ENCODE measurements around the gene BCL11B.
"Not testable (repeated sequence)": the region's sequence is repeated elsewhere in the genome, so short reads cannot be mapped to it uniquely, and the experiment has no call there.

Gene BCL11B

GRCh38 chr14:99190696-99191394, 81.2 kb downstream of the BCL11B start:
- Histone ChIP-seq H3K4me1 (ENCODE audit: control insufficient read depth in 1 of 2, insufficient read depth in 1 of 2, low read depth in 1 of 2, low read length in 1 of 2) (no peaks in the 10 kb centered on the region), H3K27me3 (peaks cover 44% of the 10 kb centered on the region), H3K36me3 (no peaks in the 10 kb centered on the region), H3K27ac (no peak overlapping the region), H3K4me3 (ENCODE audit: low read depth in 1 of 2, low read length in 1 of 2) (no peak overlapping the region), H3K9me3 (no peaks in the 10 kb centered on the region)
- no peak for TF ChIP-seq CTCF (IDR thresholded peaks at IDR 0.05)

GRCh38 chr14:99189201-99189801, 82.7 kb downstream of the BCL11B start:
- Histone ChIP-seq H3K4me1 (ENCODE audit: control insufficient read depth in 1 of 2, insufficient read depth in 1 of 2, low read depth in 1 of 2, low read length in 1 of 2) (no peaks in the 10 kb centered on the region), H3K36me3 (no peaks in the 10 kb centered on the region), H3K4me3 (ENCODE audit: low read depth in 1 of 2, low read length in 1 of 2) (no peak overlapping the region), H3K9me3 (no peaks in the 10 kb centered on the region), H3K27ac (no peak overlapping the region), H3K27me3 (peaks cover 44% of the 10 kb centered on the region)
- TF ChIP-seq CTCF (IDR thresholded peaks at IDR 0.05): no peak

- no peak for TF ChIP-seq CTCF (IDR thresholded peaks at IDR 0.05)
- Histone ChIP-seq H3K27ac (no peak overlapping the region), H3K36me3 (no peaks in the 10 kb centered on the region), H3K9me3 (no peaks in the 10 kb centered on the region), H3K4me3 (ENCODE audit: low read depth in 1 of 2, low read length in 1 of 2) (no peak overlapping the region), H3K27me3 (peaks cover 44% of the 10 kb centered on the region), H3K4me1 (ENCODE audit: control insufficient read depth in 1 of 2, insufficient read depth in 1 of 2, low read depth in 1 of 2, low read length in 1 of 2) (no peaks in the 10 kb centered on the region)
Measured at GRCh38 chr14:99188731-99189191, 83.2 kb downstream of the BCL11B start.

GRCh38 chr14:99187858-99188257, 84.1 kb downstream of the BCL11B start:
- Histone ChIP-seq H3K4me1 (ENCODE audit: control insufficient read depth in 1 of 2, insufficient read depth in 1 of 2, low read depth in 1 of 2, low read length in 1 of 2) (no peaks in the 10 kb centered on the region), H3K9me3 (no peaks in the 10 kb centered on the region), H3K4me3 (ENCODE audit: low read depth in 1 of 2, low read length in 1 of 2) (no peak overlapping the region), H3K36me3 (no peaks in the 10 kb centered on the region), H3K27me3 (peaks cover 38% of the 10 kb centered on the region), H3K27ac (no peak overlapping the region)
- TF ChIP-seq CTCF (IDR thresholded peaks at IDR 0.05): no peak

- peaks cover 31% of the 10 kb centered on the region for H3K27me3 ChIP-seq
- no peak overlapping the region for H3K27ac ChIP-seq
- no peaks in the 10 kb centered on the region for H3K36me3 ChIP-seq
- H3K4me3 ChIP-seq (ENCODE audit: low read depth in 1 of 2, low read length in 1 of 2): no peak overlapping the region
- H3K9me3 ChIP-seq: no peaks in the 10 kb centered on the region
- no peaks in the 10 kb centered on the region for H3K4me1 ChIP-seq (ENCODE audit: control insufficient read depth in 1 of 2, insufficient read depth in 1 of 2, low read depth in 1 of 2, low read length in 1 of 2)
- TF ChIP-seq CTCF (IDR thresholded peaks at IDR 0.05): no peak
Measured at GRCh38 chr14:99186956-99187690, 84.9 kb downstream of the BCL11B start.

- H3K27me3 ChIP-seq: peaks cover 23% of the 10 kb centered on the region
- H3K36me3 ChIP-seq; H3K4me1 ChIP-seq (ENCODE audit: control insufficient read depth in 1 of 2, insufficient read depth in 1 of 2, low read depth in 1 of 2, low read length in 1 of 2); H3K4me3 ChIP-seq (ENCODE audit: low read depth in 1 of 2, low read length in 1 of 2); H3K9me3 ChIP-seq; H3K27ac ChIP-seq: not testable (repeated sequence)
Measured at GRCh38 chr14:99186336-99186735, 85.7 kb downstream of the BCL11B start.

All from neutrophil (primary cell).